Vagina (tissue), 2 donors: Measurements from ENCODE around the gene NRP2. TPM values are rescaled to one million over a fixed set of nuclear protein-coding genes. Genes with fewer than 3 reads are reported as not detected.

ENCODE experiments used
- DNase-seq, 2 donors: peaks; one replicate each; pipeline ENCODE4 v3.0.0-alpha.2; 2017; ENCODE audit errors: extremely low spot score in 2 of 2
- H3K27ac ChIP-seq: fragments of 200-600 bp; sonication (generic); one replicate; pipeline ENCODE4 v1.5.1; 2019
- H3K27me3 ChIP-seq: fragments of 200-600 bp; sonication (generic); one replicate; pipeline ENCODE4 v1.5.1; 2019
- H3K36me3 ChIP-seq, 2 donors: fragments of 200-600 bp; sonication (generic); one replicate each; pipeline ENCODE4 v1.5.1; 2017 to 2019
- H3K4me1 ChIP-seq: fragments of 200-600 bp; sonication (generic); one replicate; pipeline ENCODE4 v1.5.1; 2019
- H3K4me3 ChIP-seq, 2 donors: fragments of 200-600 bp; sonication (generic); 1 replicate in 1 of 2; 2 replicates in 1 of 2; pipeline ENCODE4 v1.5.1; 2016 to 2019
- H3K9me3 ChIP-seq: fragments of 200-600 bp; sonication (generic); one replicate; pipeline ENCODE4 v1.5.1; 2019
- POLR2A ChIP-seq, 2 donors: fragments of 450-650 bp; IDR thresholded peaks; one replicate each; pipeline ENCODE4 v1.6.1; 2017; ENCODE audit warnings: antibody characterized with exemption in 2 of 2, mild to moderate bottlenecking in 2 of 2, moderate library complexity in 2 of 2
- POLR2AphosphoS5 ChIP-seq, 2 donors: sonication (generic); formaldehyde crosslinking; IDR thresholded peaks; one replicate each; pipeline ENCODE4 v1.9.0; 2017; ENCODE audit warnings: antibody characterized with exemption in 2 of 2, mild to moderate bottlenecking in 2 of 2, low read depth in 1 of 2; ENCODE audit not compliant: insufficient read depth in 1 of 2
- intact Hi-C: fragments of 100-400 bp; cut with DNase I; formaldehyde crosslinking; loops from one replicate; pipeline ENCODE4 v1.15.1; 2023
- total RNA-seq: library from RNA; depleted of rRNA; stranded (reverse); fragments of >200 nt; gene quantifications from one replicate; pipeline ENCODE4 v1.2.3, GENCODE V29; 2016
- TF ChIP-seq, protein P1 (sequence below), 3 experiments: fragments of 450-650 bp in 2 of 3; fragments of 200-600 bp in 1 of 3; sonication (generic) in 1 of 3; IDR thresholded peaks; one replicate each; pipeline ENCODE4 v1.5.1; 2017 to 2019; ENCODE audit warnings: antibody characterized with exemption in 3 of 3, mild to moderate bottlenecking in 2 of 3, moderate library complexity in 2 of 3

NRP2 gene
- total RNA-seq, 1 donor from 2014 or later = 65.6 TPM

DNA sequence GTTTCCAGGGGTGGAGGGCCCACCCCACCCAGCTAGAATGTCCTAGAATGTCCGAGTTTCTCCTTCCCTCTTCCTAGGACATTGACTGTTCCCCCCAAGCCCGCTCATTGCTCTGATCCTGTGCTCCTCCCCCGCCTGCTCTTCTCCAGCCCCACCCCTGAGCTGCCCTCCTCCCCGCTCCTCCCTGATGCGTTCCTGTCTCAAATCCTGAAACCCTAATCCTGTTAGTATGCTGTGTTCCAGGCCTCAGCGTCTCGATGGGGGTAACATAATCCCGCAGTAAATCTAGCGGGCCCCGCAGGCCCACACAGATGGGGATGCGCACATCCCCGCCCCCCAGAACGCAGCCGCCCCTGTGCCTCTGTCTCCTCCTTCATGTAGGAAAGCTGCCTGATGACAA, 51.3 kb downstream of the NRP2 start:
- TF ChIP-seq POLR2A (IDR thresholded peaks at IDR 0.05) (no peak), POLR2AphosphoS5 (IDR thresholded peaks at IDR 0.05; ENCODE audit: insufficient read depth in 1 of 2, low read depth in 1 of 2) (no peak)
- TF ChIP-seq, protein P1, sequence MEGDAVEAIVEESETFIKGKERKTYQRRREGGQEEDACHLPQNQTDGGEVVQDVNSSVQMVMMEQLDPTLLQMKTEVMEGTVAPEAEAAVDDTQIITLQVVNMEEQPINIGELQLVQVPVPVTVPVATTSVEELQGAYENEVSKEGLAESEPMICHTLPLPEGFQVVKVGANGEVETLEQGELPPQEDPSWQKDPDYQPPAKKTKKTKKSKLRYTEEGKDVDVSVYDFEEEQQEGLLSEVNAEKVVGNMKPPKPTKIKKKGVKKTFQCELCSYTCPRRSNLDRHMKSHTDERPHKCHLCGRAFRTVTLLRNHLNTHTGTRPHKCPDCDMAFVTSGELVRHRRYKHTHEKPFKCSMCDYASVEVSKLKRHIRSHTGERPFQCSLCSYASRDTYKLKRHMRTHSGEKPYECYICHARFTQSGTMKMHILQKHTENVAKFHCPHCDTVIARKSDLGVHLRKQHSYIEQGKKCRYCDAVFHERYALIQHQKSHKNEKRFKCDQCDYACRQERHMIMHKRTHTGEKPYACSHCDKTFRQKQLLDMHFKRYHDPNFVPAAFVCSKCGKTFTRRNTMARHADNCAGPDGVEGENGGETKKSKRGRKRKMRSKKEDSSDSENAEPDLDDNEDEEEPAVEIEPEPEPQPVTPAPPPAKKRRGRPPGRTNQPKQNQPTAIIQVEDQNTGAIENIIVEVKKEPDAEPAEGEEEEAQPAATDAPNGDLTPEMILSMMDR (IDR thresholded peaks at IDR 0.05) = no peak
- H3K9me3 ChIP-seq = no peaks in the 10 kb centered on the region
- peaks cover 0 to under 1% of the 10 kb centered on the region in 2 donors for H3K36me3 ChIP-seq
- H3K4me1 ChIP-seq = peaks cover 22% of the 10 kb centered on the region
- H3K27ac ChIP-seq = peak overlapping the region; percentile 78
- intact Hi-C loops = no loop called here
- DNase-seq = no peak
- H3K27me3 ChIP-seq = no peaks in the 10 kb centered on the region
- no peak overlapping the region for H3K4me3 ChIP-seq

DNA sequence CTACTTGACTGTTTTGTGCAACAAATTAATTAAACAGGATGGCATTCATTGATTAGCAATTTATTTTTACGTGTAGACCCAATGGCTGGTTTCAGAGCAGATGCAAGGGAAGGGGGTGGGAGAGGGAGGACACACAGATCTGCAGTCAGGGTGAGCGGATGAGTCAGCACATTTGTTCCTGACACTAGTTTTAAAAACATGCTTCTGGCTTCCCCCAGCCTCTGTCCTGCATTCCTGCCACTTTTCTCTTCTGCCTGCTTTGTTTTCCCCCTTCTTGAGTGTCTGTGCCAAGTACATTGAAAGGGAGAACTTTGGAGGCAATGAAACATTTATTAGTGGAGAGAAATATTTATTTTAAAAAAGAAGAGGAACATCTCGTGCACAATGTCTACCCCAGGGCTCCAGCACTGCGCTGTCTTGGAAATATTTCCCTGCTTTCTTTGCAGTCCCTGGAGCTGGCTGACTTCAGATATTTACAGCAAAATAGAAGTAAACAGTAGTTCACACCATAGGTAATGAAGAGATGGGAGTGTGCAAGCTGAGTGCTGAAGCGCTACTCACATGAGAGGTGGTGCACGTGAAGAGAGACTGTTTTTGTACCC, 52.2 kb downstream of the NRP2 start:
- H3K4me3 ChIP-seq = no peak overlapping the region
- peaks cover 22% of the 10 kb centered on the region for H3K4me1 ChIP-seq
- H3K27ac ChIP-seq = peak overlapping the region; percentile 78
- intact Hi-C loops = no loop called here
- H3K36me3 ChIP-seq = no peaks in the 10 kb centered on the region
- TF ChIP-seq POLR2AphosphoS5 (IDR thresholded peaks at IDR 0.05; ENCODE audit: insufficient read depth in 1 of 2, low read depth in 1 of 2) (no peak), POLR2A (IDR thresholded peaks at IDR 0.05) (no peak)
- TF ChIP-seq, protein P1 (IDR thresholded peaks at IDR 0.05) = no peak
- no peaks in the 10 kb centered on the region for H3K9me3 ChIP-seq
- no peaks in the 10 kb centered on the region for H3K27me3 ChIP-seq
- DNase-seq = no peak

DNA sequence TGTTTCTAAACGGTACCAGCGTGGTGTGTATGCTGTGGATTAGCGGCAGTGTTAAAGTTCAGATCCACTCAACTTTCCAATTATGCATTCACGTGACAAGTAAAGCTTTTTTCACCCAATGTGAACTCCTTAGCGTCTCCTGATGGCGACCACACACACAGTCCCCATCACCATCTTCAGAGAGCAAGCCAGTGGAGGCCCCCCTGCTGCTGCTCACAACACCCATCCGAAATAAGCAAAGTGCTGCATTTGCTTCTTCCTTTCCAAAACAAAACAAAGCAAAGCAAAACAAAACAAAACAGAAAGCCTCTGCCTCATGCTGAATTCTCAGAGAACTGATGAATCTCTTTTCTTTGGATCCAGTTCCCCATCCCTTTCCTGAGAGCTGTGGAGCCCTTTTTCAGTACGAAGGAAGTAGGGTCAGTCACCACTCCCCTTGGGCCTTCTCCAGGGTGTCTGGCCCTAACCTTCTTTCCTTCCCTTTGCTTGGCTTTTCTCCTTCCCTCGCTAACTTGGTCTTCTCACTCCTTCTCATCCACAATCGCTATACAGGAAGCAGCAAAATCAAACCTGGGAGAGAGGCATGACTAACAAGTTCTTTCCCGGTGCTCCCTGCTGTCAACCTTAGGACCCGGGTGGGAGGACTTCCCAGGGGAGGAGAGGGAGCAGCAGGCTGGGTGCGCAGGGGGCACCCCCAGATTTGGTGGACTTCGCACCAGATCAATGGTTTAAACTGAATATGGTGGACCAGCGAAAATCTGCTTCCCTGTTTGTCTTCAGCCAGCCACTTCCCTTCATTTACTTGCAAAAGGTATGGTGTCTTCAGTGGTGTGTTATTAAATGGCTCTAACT, 56.0 kb downstream of the NRP2 start:
- H3K9me3 ChIP-seq = no peaks in the 10 kb centered on the region
- intact Hi-C loops = no loop called here
- DNase-seq = no peak
- H3K4me1 ChIP-seq = peaks cover 18% of the 10 kb centered on the region
- TF ChIP-seq, protein P1 (IDR thresholded peaks at IDR 0.05) = no peak
- TF ChIP-seq POLR2A (IDR thresholded peaks at IDR 0.05) (no peak), POLR2AphosphoS5 (IDR thresholded peaks at IDR 0.05; ENCODE audit: insufficient read depth in 1 of 2, low read depth in 1 of 2) (no peak)
- H3K36me3 ChIP-seq = peaks cover 0 to 9% of the 10 kb centered on the region in 2 donors
- no peak overlapping the region for H3K4me3 ChIP-seq
- H3K27me3 ChIP-seq = no peaks in the 10 kb centered on the region
- H3K27ac ChIP-seq = no peak overlapping the region

DNA sequence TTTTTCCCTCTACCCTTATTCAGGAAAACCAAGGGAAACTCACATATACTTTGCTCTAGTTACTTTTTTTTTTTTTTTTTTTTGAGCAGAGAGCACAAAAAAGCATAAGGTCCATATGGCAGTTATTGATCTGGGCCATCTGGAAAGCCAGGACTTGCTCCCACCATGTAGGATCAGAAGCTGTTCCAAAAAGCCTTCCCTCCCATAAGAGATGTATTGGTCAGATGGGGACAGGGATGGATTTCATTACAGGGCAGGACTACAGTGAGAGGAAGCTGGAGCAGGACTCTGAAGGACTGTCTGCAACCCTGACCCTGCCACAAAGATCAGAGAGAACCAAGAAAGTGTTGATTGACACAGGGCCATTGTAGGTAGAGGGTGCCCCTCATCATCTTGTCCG, 57.3 kb downstream of the NRP2 start:
- no peak for DNase-seq
- Histone ChIP-seq H3K9me3 (no peaks in the 10 kb centered on the region), H3K4me3 (no peak overlapping the region), H3K27ac (no peak overlapping the region), H3K36me3 (peaks cover 0 to 9% of the 10 kb centered on the region in 2 donors), H3K27me3 (no peaks in the 10 kb centered on the region), H3K4me1 (peaks cover 5% of the 10 kb centered on the region)
- no peak for TF ChIP-seq POLR2A (IDR thresholded peaks at IDR 0.05)
- no peak for TF ChIP-seq POLR2AphosphoS5 (IDR thresholded peaks at IDR 0.05; ENCODE audit: insufficient read depth in 1 of 2, low read depth in 1 of 2)
- TF ChIP-seq, protein P1 (IDR thresholded peaks at IDR 0.05) = no peak
- intact Hi-C loops = no loop called here

DNA sequence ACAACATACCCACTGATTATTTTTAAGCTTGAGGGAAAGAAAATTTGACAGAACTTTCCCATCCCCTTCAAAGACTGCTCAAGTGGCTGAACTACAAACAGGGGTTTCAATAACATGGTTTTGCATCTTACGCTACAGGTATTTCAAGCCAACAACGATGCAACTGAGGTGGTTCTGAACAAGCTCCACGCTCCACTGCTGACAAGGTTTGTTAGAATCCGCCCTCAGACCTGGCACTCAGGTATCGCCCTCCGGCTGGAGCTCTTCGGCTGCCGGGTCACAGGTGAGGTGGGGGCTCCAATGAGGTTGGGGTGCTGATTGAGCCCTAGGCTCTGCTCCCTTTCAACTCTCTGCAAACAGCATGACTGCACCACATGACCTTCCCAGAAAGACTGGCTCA, 58.1 kb downstream of the NRP2 start:
- Histone ChIP-seq H3K27ac (no peak overlapping the region), H3K9me3 (no peaks in the 10 kb centered on the region), H3K4me1 (no peaks in the 10 kb centered on the region), H3K36me3 (peaks cover 0 to 9% of the 10 kb centered on the region in 2 donors), H3K4me3 (no peak overlapping the region), H3K27me3 (no peaks in the 10 kb centered on the region)
- TF ChIP-seq, protein P1 (IDR thresholded peaks at IDR 0.05) = no peak
- no peak for TF ChIP-seq POLR2AphosphoS5 (IDR thresholded peaks at IDR 0.05; ENCODE audit: insufficient read depth in 1 of 2, low read depth in 1 of 2)
- TF ChIP-seq POLR2A (IDR thresholded peaks at IDR 0.05) = no peak
- DNase-seq = no peak
- intact Hi-C loops = no loop called here
